ENCODE measurements around the gene TRIM7.
"Not testable (repeated sequence)": the region's sequence is repeated elsewhere in the genome, so short reads cannot be mapped to it uniquely, and the experiment has no call there.

The TRIM7 gene

GRCh38 chr5:181146927-181147636 lies 57.9 kb downstream of the TRIM7 start, which contains the start of gene OR2V2:
Gene OR2V2 (plus strand): TSS chr5:181147586. CDS start chr5:181154943, 7,357 bp downstream.
- DNase-seq, result not testable (repeated sequence)

DNA sequence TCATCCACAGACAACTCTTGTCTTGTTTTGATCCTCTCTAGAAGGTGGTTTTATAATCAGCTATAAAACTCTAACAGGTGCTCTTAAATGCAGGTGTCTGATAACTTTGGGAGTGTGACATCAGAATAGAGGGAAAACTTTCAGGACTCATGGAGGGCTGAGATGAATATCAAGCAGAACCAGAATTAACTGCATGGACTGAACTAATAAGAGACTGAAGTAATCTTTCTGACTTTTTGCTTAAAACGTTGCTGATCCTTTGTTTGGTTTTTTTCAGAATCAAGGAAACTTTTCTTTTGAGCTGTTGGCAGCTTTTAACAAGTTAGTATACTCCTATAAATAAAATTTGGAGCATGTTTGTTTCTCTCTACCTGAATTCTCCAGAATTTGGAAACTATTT lies 59.9 kb downstream of the TRIM7 start:
- no peak for DNase-seq
